ENCODE results near the gene ZNF391.
"Not testable (repeated sequence)": the region's sequence is repeated elsewhere in the genome, so short reads cannot be mapped to it uniquely, and the experiment has no call there.

ZNF391 gene

GRCh38 chr6:27424851-27425250 is 36.3 kb downstream of the ZNF391 start:
- DNase-seq: not testable (repeated sequence)

GRCh38 chr6:27426045-27426620 is 37.6 kb downstream of the ZNF391 start:
- DNase-seq: no peak

GRCh38 chr6:27428502-27428901 is 39.9 kb downstream of the ZNF391 start:
- no peak for DNase-seq

GRCh38 chr6:27428966-27429365 is 40.4 kb downstream of the ZNF391 start:
- DNase-seq: no peak

GRCh38 chr6:27433714-27434113 is 45.2 kb downstream of the ZNF391 start:
- DNase-seq: no peak

GRCh38 chr6:27439371-27439770 is 50.8 kb downstream of the ZNF391 start:
- no peak for DNase-seq

- DNase-seq: no peak
These were observed 52.4 kb downstream of the ZNF391 start for GRCh38 chr6:27441001-27441400.

- no peak for DNase-seq
These were observed 54.4 kb downstream of the ZNF391 start for GRCh38 chr6:27442932-27443331.

GRCh38 chr6:27448456-27448855 is 59.9 kb downstream of the ZNF391 start:
- no peak for DNase-seq

GRCh38 chr6:27451660-27452390 is 63.3 kb downstream of the ZNF391 start:
- DNase-seq: no peak

GRCh38 chr6:27452496-27452897 is 63.9 kb downstream of the ZNF391 start:
- no peak for DNase-seq
